Stimulated activated CD4-positive, alpha-beta T cell treated with anti-CD3 and anti-CD28 coated beads, Interleukin-4, amount 100 ng/mL, for 4 hours (primary cell): ENCODE data around the gene CHST8.
"Not testable (repeated sequence)": the region's sequence is repeated elsewhere in the genome, so short reads cannot be mapped to it uniquely, and the experiment has no call there.

Experiments used
- DNase-seq, 2 experiments: peaks; one replicate each; pipeline ENCODE4 v3.0.0-alpha.2; 2020

CHST8 gene

DNA sequence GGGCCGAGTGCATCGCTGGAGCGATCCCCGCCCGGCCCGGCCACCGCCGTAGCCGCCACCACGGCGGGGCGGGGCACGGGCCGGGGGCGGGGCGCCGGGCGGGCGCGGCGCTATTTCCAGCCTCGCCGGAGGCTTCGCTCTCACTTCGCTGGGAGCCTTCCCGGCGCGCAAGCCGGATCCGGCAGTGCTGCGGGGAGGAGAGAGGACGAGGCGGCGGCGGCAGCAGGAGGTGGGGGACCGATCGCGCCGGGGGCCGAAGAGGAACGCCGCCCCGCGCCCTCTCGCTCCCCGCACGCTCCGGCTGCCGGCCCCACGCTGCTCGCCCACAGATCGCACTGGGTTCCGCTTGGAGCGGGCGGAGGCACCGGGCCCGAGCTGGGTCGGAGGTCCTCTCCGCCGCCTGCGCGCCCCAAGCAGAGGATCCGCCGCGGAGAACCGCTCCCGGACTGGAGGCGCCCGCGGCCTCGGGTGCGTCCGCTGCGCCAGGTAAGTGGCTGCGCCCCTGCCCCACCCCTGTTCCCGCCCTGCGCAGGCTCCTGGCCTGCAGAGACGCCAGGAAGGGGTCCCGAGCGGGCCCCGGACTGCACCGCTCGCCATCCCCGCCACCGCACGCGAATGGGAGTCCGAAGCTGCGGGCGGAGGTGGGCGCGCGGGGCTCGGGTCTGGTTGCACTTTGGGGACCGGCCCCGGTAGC, at the start of gene CHST8:
CHST8 (plus strand) TSS at position 143 of the 694 bp plus-strand sequence. CDS start 67,309 bp downstream, outside the sequence.
- no peak for DNase-seq

GRCh38 chr19:33572929-33573328, 48.8 kb upstream of the CHST8 start:
- no peak for DNase-seq

DNA sequence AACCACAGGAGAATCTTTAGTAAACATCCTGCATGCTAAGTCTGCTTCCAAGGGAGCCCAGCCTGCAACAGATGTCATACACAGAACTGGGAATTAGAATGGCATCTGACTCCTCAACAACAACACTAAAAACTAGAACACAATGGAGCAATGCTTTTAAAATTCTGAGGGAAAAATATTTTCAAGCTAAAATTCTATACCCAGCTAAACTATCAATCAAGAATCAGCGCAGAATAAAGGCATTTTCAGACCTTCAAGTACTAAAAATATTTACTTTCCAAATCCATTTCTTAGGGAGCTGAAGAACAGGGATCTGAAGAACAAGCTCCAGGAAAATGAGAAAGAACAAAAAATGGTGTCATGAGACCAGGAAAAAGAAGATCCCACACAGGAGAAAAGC, 46.9 kb upstream of the CHST8 start:
- DNase-seq = no peak

DNA sequence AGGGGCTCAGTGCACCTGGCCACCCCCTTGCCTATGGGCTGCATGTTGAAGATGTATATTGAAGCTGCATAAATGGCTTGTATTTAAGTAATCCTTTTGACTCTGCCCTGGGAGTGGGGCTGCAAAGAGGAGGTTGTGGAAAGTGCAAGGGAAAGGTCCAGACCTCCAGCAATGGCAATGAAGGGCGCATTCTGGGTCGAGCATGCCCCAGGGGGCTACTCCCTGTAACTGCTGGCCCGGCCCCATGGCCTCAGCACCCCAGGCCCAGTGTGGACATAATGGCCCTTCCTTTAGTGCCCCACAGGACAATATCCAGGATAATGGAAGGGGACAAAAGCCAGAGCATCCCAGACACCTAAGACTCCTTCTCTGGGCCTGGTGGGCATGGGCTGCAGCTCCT, 43.1 kb upstream of the CHST8 start:
- no peak for DNase-seq

GRCh38 chr19:33580026-33580644, 41.6 kb upstream of the CHST8 start:
- DNase-seq = no peak

DNA sequence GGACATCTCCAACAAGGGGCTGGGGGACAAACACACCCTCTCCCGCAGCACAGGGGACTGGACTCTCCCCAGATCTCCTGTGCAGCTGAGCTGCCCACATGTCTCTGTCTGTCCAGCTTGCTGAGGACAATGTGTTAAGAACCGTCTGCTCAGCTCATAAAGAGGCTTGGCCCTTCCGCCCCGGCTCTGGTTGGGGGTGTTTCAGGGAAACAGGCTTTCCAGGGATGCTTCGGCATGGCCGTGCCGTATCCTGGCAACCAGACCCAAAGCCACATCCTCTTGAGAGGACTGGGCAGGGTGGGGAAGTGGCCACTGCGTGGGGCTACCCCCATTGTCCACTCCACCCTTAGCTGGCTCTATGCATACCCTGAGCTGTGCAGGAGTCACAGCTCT, 41.1 kb upstream of the CHST8 start:
- no peak for DNase-seq

DNA sequence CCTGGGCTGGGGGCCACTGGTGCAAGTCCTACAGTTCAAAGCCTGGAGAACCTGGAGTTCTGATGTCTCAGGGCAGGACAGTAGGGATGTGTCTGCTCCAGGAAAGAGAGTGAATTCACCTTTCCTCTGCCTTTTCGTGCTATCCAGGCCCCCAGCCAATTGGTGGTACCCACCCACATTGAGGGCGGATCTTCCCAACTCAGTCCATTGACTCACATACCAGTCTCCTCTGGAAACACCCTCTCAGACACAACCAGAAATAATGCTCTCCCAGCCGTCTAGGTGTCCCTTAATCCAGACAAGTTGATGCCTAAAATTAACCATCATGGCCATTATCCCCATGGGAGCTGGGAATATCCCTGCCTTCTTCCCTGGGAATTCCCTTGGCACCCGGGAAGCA, 38.8 kb upstream of the CHST8 start:
- DNase-seq = no peak

GRCh38 chr19:33587150-33587549, 34.6 kb upstream of the CHST8 start:
- DNase-seq = no peak

DNA sequence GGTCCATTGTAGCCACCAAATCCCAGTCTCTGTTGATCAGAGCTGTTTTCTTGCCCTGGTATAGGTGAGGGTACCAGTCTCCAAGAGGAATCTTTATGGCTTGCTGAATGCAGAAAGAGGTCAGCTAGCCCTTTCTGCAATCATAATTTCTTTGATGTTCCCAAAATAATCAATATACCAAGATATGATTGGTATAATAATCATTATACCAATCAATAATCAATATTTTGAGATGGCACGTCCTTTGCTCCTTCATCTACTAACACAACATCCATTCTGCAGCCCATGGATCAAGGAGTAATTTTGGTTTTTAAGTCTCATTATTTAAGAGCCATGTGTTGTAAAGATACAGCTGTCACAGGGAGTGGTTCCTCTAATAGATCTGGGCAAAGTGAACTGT, 31.5 kb upstream of the CHST8 start:
- no peak for DNase-seq

- no peak for DNase-seq
Measured at GRCh38 chr19:33595783-33596182, 26.0 kb upstream of the CHST8 start.

- no peak for DNase-seq
Measured at GRCh38 chr19:33601583-33601982, 20.2 kb upstream of the CHST8 start.

- no peak for DNase-seq
Measured at GRCh38 chr19:33602576-33603204, 19.1 kb upstream of the CHST8 start.

- DNase-seq = no peak
Measured at GRCh38 chr19:33603377-33603776, 18.4 kb upstream of the CHST8 start.

DNA sequence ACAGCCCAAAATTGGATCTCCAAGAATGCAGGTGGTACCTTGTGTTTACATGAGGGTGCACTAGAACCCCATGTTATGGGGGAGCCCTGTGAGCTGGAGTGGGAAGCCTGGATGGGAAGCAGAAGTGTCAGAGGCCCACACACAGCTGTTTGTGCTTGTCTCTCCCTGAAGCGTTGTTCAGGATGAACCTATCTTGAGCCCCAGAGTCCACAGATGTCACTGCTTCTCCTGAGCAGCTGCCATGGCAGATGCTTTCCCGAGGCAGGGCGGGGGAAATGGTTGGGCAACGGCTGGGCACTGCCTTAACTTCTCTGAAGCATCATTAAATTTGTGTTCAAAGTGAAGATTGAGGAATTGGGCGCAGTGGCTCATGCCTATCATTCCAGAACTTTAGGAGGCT, 17.1 kb upstream of the CHST8 start:
- DNase-seq = no peak

GRCh38 chr19:33605803-33606295, 15.9 kb upstream of the CHST8 start:
- not testable (repeated sequence) for DNase-seq

- no peak for DNase-seq
Measured at GRCh38 chr19:33606556-33606955, 15.2 kb upstream of the CHST8 start.

- no peak for DNase-seq
Measured at GRCh38 chr19:33609353-33609752, 12.4 kb upstream of the CHST8 start.

GRCh38 chr19:33610588-33610987, 11.2 kb upstream of the CHST8 start:
- DNase-seq = no peak

- DNase-seq = no peak
Measured at GRCh38 chr19:33612928-33613619, 8.7 kb upstream of the CHST8 start.

- DNase-seq = no peak
Measured at GRCh38 chr19:33613620-33614000, 8.1 kb upstream of the CHST8 start.

- no peak for DNase-seq
Measured at GRCh38 chr19:33616346-33616745, 5.4 kb upstream of the CHST8 start.

GRCh38 chr19:33616857-33617256, 4.9 kb upstream of the CHST8 start:
- no peak for DNase-seq

- not testable (repeated sequence) for DNase-seq
Measured at GRCh38 chr19:33618363-33618762, 3.4 kb upstream of the CHST8 start.

GRCh38 chr19:33618884-33619283, 2.9 kb upstream of the CHST8 start:
- DNase-seq = no peak
